ENCODE measurements around the gene FERMT2.

The FERMT2 gene

DNA sequence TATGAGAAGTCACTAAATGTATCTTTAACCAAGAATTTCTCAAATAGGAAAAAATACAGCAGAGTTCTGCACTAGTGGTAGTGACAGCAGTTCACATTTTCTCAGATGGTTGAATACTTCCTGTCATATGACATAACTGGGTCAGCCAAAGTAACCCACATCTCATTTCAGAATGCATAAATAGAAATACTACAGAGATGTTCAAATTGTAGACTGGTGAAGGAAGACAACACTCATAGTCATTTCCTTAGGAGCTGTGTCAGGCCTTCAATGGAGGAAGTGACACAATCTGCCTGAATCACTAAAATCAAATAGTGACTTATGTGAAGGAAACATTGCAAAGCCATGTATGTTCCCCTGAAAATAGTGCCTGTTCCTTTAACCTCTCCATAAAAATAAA lies 32.4 kb downstream of the FERMT2 start:
- DNase-seq (ENCODE audit: low read depth): no peak
- no peak overlapping the region for H3K4me3 ChIP-seq (ENCODE audit: low read length)
- TF ChIP-seq CTCF (conservative IDR thresholded peaks at IDR 0.05; ENCODE audit: low read depth, low read length): no peak

GRCh38 chr14:52917735-52918134 lies 33.1 kb downstream of the FERMT2 start:
- DNase-seq (ENCODE audit: low read depth): no peak
- H3K4me3 ChIP-seq (ENCODE audit: low read length): no peak overlapping the region
- TF ChIP-seq CTCF (conservative IDR thresholded peaks at IDR 0.05; ENCODE audit: low read depth, low read length): no peak

- DNase-seq (ENCODE audit: low read depth): no peak
- TF ChIP-seq CTCF (conservative IDR thresholded peaks at IDR 0.05; ENCODE audit: low read depth, low read length): no peak
- H3K4me3 ChIP-seq (ENCODE audit: low read length): no peak overlapping the region
Measured at GRCh38 chr14:52914295-52914694, 36.6 kb downstream of the FERMT2 start.

DNA sequence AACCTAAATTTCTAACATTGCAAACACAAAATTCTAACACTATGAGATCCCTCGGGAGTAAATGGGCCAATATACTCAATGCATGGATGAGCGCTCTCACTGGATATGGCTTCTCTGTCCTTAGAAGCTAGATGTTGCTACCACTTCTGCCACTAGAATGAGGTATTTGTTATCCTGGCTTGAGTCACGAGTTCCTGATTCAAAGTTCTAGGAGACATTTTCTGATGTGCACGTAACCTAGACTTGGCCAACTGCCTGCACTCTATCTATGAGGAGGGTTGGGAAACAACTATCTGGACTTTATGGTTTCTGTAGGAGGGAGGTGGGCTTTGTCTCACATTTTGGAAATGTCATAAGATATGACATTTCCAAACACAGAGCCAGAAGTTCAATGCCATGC lies 37.6 kb downstream of the FERMT2 start:
- no peak for TF ChIP-seq CTCF (conservative IDR thresholded peaks at IDR 0.05; ENCODE audit: low read depth, low read length)
- no peak overlapping the region for H3K4me3 ChIP-seq (ENCODE audit: low read length)
- no peak for DNase-seq (ENCODE audit: low read depth)

GRCh38 chr14:52911904-52912303 lies 38.9 kb downstream of the FERMT2 start:
- TF ChIP-seq CTCF (conservative IDR thresholded peaks at IDR 0.05; ENCODE audit: low read depth, low read length): no peak
- DNase-seq (ENCODE audit: low read depth): no peak
- H3K4me3 ChIP-seq (ENCODE audit: low read length): no peak overlapping the region

GRCh38 chr14:52910572-52910971 lies 40.3 kb downstream of the FERMT2 start:
- no peak for TF ChIP-seq CTCF (conservative IDR thresholded peaks at IDR 0.05; ENCODE audit: low read depth, low read length)
- no peak overlapping the region for H3K4me3 ChIP-seq (ENCODE audit: low read length)
- no peak for DNase-seq (ENCODE audit: low read depth)

- no peak overlapping the region for H3K4me3 ChIP-seq (ENCODE audit: low read length)
- no peak for DNase-seq (ENCODE audit: low read depth)
- TF ChIP-seq CTCF (conservative IDR thresholded peaks at IDR 0.05; ENCODE audit: low read depth, low read length): no peak
Measured at GRCh38 chr14:52907949-52908348, 42.9 kb downstream of the FERMT2 start.

All from retinal pigment epithelial cell (primary cell).